GM13977 (cell line): Measurements from ENCODE around the gene ZNF638.

Experiments
- DNase-seq: peaks from one replicate; pipeline ENCODE4 v3.0.0; 2012; ENCODE audit warnings: low spot score
- CTCF ChIP-seq: IDR thresholded peaks from 2 replicates; pipeline ENCODE4 v1.5.1; 2012; ENCODE audit warnings: mild to moderate bottlenecking, control low read depth; ENCODE audit not compliant: insufficient read depth; ENCODE audit errors: extremely low read depth, missing control alignments
- in situ Hi-C: fragments of 300-500 bp; cut with MboI; formaldehyde crosslinking; loops from one replicate; pipeline ENCODE4 v1.12.0; 2022; ENCODE audit warnings: low sequenced_read_pairs, low pct_unique_long_range_greater_than_20kb, mixed read lengths, inconsistent platforms; ENCODE audit not compliant: unreplicated experiment

ZNF638 gene

GRCh38 chr2:71453404-71454220 is 122.0 kb downstream of the ZNF638 start, which contains the start of gene DYSF:
Gene DYSF (plus strand): TSS chr2:71453561.
- in situ Hi-C loops = no loop called here
- no peak for DNase-seq

DNA sequence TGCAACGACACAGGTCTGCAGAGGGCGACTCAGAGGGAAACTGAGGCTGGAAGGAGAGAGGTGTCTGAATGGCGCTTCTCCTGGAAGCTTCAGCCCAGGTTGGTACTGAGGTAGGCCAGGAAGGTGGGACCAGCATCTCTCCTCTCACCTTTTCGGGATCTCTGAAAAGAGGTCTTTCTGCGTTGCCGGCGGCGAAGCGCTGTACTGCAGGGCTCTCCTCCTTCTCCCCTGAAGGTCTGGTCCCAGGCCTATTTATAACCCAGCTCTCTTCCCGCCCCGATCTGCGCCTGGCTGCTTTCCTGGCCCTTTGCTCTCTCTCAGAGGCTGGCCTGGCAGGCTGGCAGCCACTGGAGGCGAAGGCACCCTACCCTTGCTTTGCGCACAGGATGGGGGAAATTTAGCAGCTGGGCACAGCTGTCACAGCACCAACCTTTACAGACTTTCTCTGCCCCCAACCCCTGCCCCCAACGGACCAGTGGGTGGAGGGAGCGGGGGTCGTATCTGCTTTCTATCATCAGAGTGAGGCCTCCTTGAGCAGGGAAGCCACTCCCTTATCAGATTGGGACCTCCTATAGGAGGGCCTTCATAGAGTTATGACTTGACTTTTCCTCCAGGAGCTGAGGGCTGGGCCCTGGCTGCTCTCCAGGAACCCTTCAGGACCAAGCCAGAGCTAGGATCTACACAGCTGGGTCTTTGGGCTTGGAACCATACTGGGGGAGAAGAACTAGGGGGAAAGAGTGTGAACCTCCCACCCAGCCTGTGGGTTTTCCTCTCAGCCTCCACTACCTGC is 122.8 kb downstream of the ZNF638 start:
- in situ Hi-C loops = no loop called here
- TF ChIP-seq CTCF = no peak
- DNase-seq = no peak

More at GRCh38 chr2:71453404-71454220, 122.0 kb downstream of the ZNF638 start, which contains the start of gene DYSF:
- TF ChIP-seq CTCF = no peak

- no peak for TF ChIP-seq CTCF
- in situ Hi-C loops = no loop called here
- no peak for DNase-seq
These were observed 123.6 kb downstream of the ZNF638 start for GRCh38 chr2:71455011-71455740.

GRCh38 chr2:71455741-71456569 is 124.4 kb downstream of the ZNF638 start:
- no peak for DNase-seq
- TF ChIP-seq CTCF = no peak
- in situ Hi-C loops = no loop called here

- no peak for DNase-seq
- TF ChIP-seq CTCF = no peak
- in situ Hi-C loops = no loop called here
These were observed 125.0 kb downstream of the ZNF638 start for GRCh38 chr2:71456617-71457016.
